HEK293T (cell line): ENCODE measurements around the gene PHACTR3.

Experiments used
- CTCF ChIA-PET: fragments of 350-600 bp; formaldehyde crosslinking; extraction: SDS; loops from one replicate; lab custom pipeline; 2021; ENCODE audit warnings: antibody characterized with exemption, inconsistent platforms; lab: Yijun Ruan, JAX
- POLR2A ChIA-PET: fragments of 350-600 bp; formaldehyde crosslinking; extraction: SDS; loops from one replicate; lab custom pipeline; 2020; ENCODE audit warnings: antibody characterized with exemption, inconsistent platforms; lab: Yijun Ruan, JAX
- DNase-seq: peaks from one replicate; pipeline ENCODE4 v3.0.0; 2012; ENCODE audit warnings: mixed read lengths; ENCODE audit errors: extremely low spot score
- ARNT ChIP-seq: fragments of 450-650 bp; IDR thresholded peaks from 2 replicates; pipeline ENCODE4 v1.6.1; 2017; ENCODE audit warnings: mild to moderate bottlenecking
- BHLHE40 ChIP-seq: fragments of 450-650 bp; IDR thresholded peaks from 2 replicates; pipeline ENCODE4 v1.6.1; 2016; ENCODE audit warnings: mild to moderate bottlenecking, moderate library complexity, borderline replicate concordance
- CTBP1 ChIP-seq: fragments of 450-650 bp; IDR thresholded peaks from 2 replicates; pipeline ENCODE4 v1.6.1; 2016; ENCODE audit warnings: borderline replicate concordance
- ELF4 ChIP-seq: fragments of 450-650 bp; IDR thresholded peaks from 2 replicates; pipeline ENCODE4 v1.6.1; 2017; ENCODE audit warnings: antibody characterized with exemption
- FOXA1 ChIP-seq: fragments of 450-650 bp; IDR thresholded peaks from 2 replicates; pipeline ENCODE4 v1.6.1; 2016; ENCODE audit warnings: mild to moderate bottlenecking
- FOXK2 ChIP-seq: fragments of 450-650 bp; IDR thresholded peaks from 2 replicates; pipeline ENCODE4 v1.6.1; 2016; ENCODE audit warnings: mild to moderate bottlenecking
- FOXM1 ChIP-seq: fragments of 450-650 bp; IDR thresholded peaks from 2 replicates; pipeline ENCODE4 v1.6.1; 2017; ENCODE audit warnings: mild to moderate bottlenecking, borderline replicate concordance
- HDGF ChIP-seq: fragments of 450-650 bp; IDR thresholded peaks from 2 replicates; pipeline ENCODE4 v1.6.1; 2017; ENCODE audit warnings: antibody characterized with exemption, borderline replicate concordance
- L3MBTL2 ChIP-seq: fragments of 450-650 bp; conservative IDR thresholded peaks from 2 replicates; pipeline ENCODE4 v1.6.1; 2016; ENCODE audit warnings: mild to moderate bottlenecking
- LEF1 ChIP-seq: fragments of 450-650 bp; IDR thresholded peaks from 2 replicates; pipeline ENCODE4 v1.6.1; 2017; ENCODE audit warnings: mild to moderate bottlenecking, borderline replicate concordance
- NFRKB ChIP-seq: fragments of 450-650 bp; IDR thresholded peaks from 2 replicates; pipeline ENCODE4 v1.6.1; 2016; ENCODE audit warnings: mild to moderate bottlenecking, moderate library complexity
- SP1 ChIP-seq: fragments of 450-650 bp; IDR thresholded peaks from 2 replicates; pipeline ENCODE4 v1.6.1; 2017
- SUZ12 ChIP-seq: fragments of 450-650 bp; IDR thresholded peaks from 2 replicates; pipeline ENCODE4 v1.6.1; 2016; ENCODE audit warnings: mild to moderate bottlenecking
- TARDBP ChIP-seq: fragments of 450-650 bp; IDR thresholded peaks from 2 replicates; pipeline ENCODE4 v1.6.1; 2016
- ZNF384 ChIP-seq: fragments of 450-650 bp; IDR thresholded peaks from 2 replicates; pipeline ENCODE4 v1.6.1; 2016
- TF ChIP-seq, protein P1 (sequence below): fragments of 450-650 bp; IDR thresholded peaks from 2 replicates; pipeline ENCODE4 v1.6.1; 2016

Gene PHACTR3

GRCh38 chr20:59771506-59772372 lies 167.4 kb downstream of the PHACTR3 start:
- DNase-seq, result no peak
- ChIA-PET POLR2A (no interaction called here), CTCF (no interaction called here)
- TF ChIP-seq CTBP1 (no peak), SUZ12 (no peak), L3MBTL2 (no peak), FOXM1 (no peak), LEF1 (no peak), FOXK2 (no peak), NFRKB (no peak), ZNF384 (no peak), SP1 (no peak), FOXA1 (no peak), HDGF (no peak), BHLHE40 (no peak), TARDBP (no peak), ARNT (no peak), ELF4 (no peak)
- TF ChIP-seq, protein P1, sequence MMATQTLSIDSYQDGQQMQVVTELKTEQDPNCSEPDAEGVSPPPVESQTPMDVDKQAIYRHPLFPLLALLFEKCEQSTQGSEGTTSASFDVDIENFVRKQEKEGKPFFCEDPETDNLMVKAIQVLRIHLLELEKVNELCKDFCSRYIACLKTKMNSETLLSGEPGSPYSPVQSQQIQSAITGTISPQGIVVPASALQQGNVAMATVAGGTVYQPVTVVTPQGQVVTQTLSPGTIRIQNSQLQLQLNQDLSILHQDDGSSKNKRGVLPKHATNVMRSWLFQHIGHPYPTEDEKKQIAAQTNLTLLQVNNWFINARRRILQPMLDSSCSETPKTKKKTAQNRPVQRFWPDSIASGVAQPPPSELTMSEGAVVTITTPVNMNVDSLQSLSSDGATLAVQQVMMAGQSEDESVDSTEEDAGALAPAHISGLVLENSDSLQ, result no peak

DNA sequence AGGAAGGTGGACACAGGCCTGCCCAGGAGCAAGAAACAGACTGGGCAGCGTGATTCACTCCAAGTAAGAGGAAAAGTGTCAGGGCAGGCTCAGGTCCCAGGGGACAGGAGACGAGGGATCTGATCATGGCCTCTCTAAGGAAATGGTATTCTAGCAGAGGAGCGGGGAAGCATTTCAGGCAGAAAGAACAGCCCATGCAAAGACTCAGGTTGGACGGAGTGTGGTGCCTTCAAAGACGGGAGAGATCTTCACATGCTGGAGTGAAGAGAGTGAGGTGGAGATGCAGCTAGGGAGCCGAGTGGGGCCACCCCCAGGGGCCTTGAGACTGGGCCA lies 168.0 kb downstream of the PHACTR3 start:
- POLR2A ChIA-PET, result no interaction called here
- DNase-seq, result no peak
- CTCF ChIA-PET, result no interaction called here
- TF ChIP-seq ELF4 (no peak), LEF1 (no peak), L3MBTL2 (no peak), HDGF (no peak), BHLHE40 (no peak), ARNT (no peak), TARDBP (no peak), SP1 (no peak), FOXM1 (no peak), CTBP1 (no peak), ZNF384 (no peak), FOXA1 (no peak), NFRKB (no peak), FOXK2 (no peak), SUZ12 (no peak)
- TF ChIP-seq, protein P1, result no peak

GRCh38 chr20:59772931-59773913 lies 168.9 kb downstream of the PHACTR3 start:
- ChIA-PET CTCF (no interaction called here), POLR2A (no interaction called here)
- no peak for DNase-seq
- TF ChIP-seq HDGF (no peak), FOXK2 (no peak), CTBP1 (no peak), BHLHE40 (no peak), LEF1 (no peak), SUZ12 (no peak), NFRKB (no peak), ARNT (no peak)

- ChIA-PET CTCF (no interaction called here), POLR2A (no interaction called here)
- no peak for DNase-seq
- TF ChIP-seq SUZ12, result no peak
- TF ChIP-seq, protein P1, result no peak
- no peak for TF ChIP-seq BHLHE40
- TF ChIP-seq TARDBP, result no peak
- TF ChIP-seq FOXA1, result no peak
- TF ChIP-seq CTBP1, result no peak
- TF ChIP-seq NFRKB, result no peak
- no peak for TF ChIP-seq FOXK2
- no peak for TF ChIP-seq SP1
- TF ChIP-seq LEF1, result no peak
- TF ChIP-seq ARNT, result no peak
- TF ChIP-seq ZNF384, result no peak
- no peak for TF ChIP-seq FOXM1
- TF ChIP-seq HDGF, result no peak
- TF ChIP-seq L3MBTL2, result no peak
- no peak for TF ChIP-seq ELF4
Measured at GRCh38 chr20:59774204-59774641, 169.9 kb downstream of the PHACTR3 start.
